Ovary (tissue), 9 donors: Measurements from ENCODE around the gene PRRT3. TPM values are rescaled to one million over a fixed set of nuclear protein-coding genes. Genes with fewer than 3 reads are reported as not detected.

Source experiments
- DNase-seq, 5 donors: peaks; one replicate each; pipeline ENCODE4 v3.0.0-alpha.2; 2019 to 2020
- H3K27ac ChIP-seq, 2 donors: fragments of 200-600 bp; one replicate each; pipeline versions ENCODE4 v1.5.1 to v1.8.0; 2019 to 2022
- H3K27me3 ChIP-seq: fragments of 200-600 bp; one replicate; pipeline ENCODE4 v1.8.0; 2022
- H3K36me3 ChIP-seq: fragments of 200-600 bp; sonication (generic); one replicate; pipeline ENCODE4 v1.5.1; 2019
- H3K4me1 ChIP-seq: one replicate; pipeline ENCODE4 v1.8.1; 2013; ENCODE audit warnings: mild to moderate bottlenecking, moderate library complexity; ENCODE audit not compliant: insufficient read depth
- H3K4me3 ChIP-seq: fragments of 200-600 bp; sonication (generic); one replicate; pipeline ENCODE4 v1.5.1; 2017
- H3K9me3 ChIP-seq, 2 donors: fragments of 200-600 bp in 1 of 2; sonication (generic) in 1 of 2; one replicate each; pipeline versions ENCODE4 v1.5.1 to v1.8.1; 2013 to 2019; ENCODE audit warnings: mild to moderate bottlenecking in 1 of 2, moderate library complexity in 1 of 2
- CTCF ChIP-seq, 3 donors: fragments of 450-650 bp in 2 of 3; fragments of 200-600 bp in 1 of 3; IDR thresholded peaks; one replicate each; pipeline versions ENCODE4 v1.5.1 to v1.8.0; 2016 to 2022; ENCODE audit warnings: antibody characterized with exemption in 3 of 3, mild to moderate bottlenecking in 1 of 3
- EP300 ChIP-seq: sonication (generic); formaldehyde crosslinking; IDR thresholded peaks from one replicate; pipeline ENCODE4 v1.6.1; 2017; ENCODE audit warnings: antibody characterized with exemption
- POLR2A ChIP-seq: fragments of 450-650 bp; IDR thresholded peaks from one replicate; pipeline ENCODE4 v1.6.1; 2017; ENCODE audit warnings: antibody characterized with exemption, mild to moderate bottlenecking, moderate library complexity
- WGBS, 3 donors: extraction: QIAGEN DNeasy Blood & Tissue Kit in 1 of 3; methylation state at CpG; one replicate each; pipeline versions ENCODE4 v1.1.5 to v1.1.7; 2013 to 2017; 5-methylcytosine and 5-hydroxymethylcytosine counted together
- intact Hi-C, 4 donors: fragments of 100-400 bp; cut with DNase I; formaldehyde crosslinking; loops; one replicate each; pipeline versions ENCODE4 v1.11.0 to v1.15.1; 2022 to 2023
- polyA plus RNA-seq, 2 donors: library from polyadenylated mRNA; stranded (reverse); fragments of 200-250 nt in 1 of 2; fragments of 350-450 nt in 1 of 2; fragmentation: Illumina TruSeq in 1 of 2; extraction: RNeasy Lipid Tissue Mini Kit (QIAGEN cat#74804) in 1 of 2; gene quantifications; one replicate each; pipeline ENCODE4 v1.2.3, GENCODE V29; 2013 to 2014
- total RNA-seq, 7 donors: library from RNA; depleted of rRNA in 2 of 7; stranded (reverse); fragments of >200 nt in 2 of 7; fragmentation: NEBNext Ultra II Directional in 3 of 7; extraction: Animal tissue kit (Norgen Biotek cat#: 25700) in 3 of 7; gene quantifications; one replicate each; pipeline versions ENCODE4 v1.1.0 to v1.2.4, GENCODE V29; 2016 to 2023
- donor health status: DM: no; HTN: no; CAD: no; lungs with moderate emphysema.
- donor health status: DM: no; HTN: no; CAD: no.
- donor health status: Bipolar disorder and iron deficiency.
- donor health status: DM: yes; HTN: yes; CAD: no.
- donor health status: DM: no; HTN: no; CAD: no.
- donor health status: DM: yes; HTN: yes; CAD: no.

The PRRT3 gene
- total and polyA plus RNA-seq, 9 donors: 1.0 to 6.0 (median 1.9) TPM

GRCh38 chr3:9915254-9916141 is 36.7 kb downstream of the PRRT3 start:
- Histone ChIP-seq H3K36me3 (no peaks in the 10 kb centered on the region), H3K4me1 (peaks cover 13% of the 10 kb centered on the region), H3K27ac (peak overlapping the region; percentile 76 to 82), H3K9me3 (no peaks in the 10 kb centered on the region), H3K27me3 (no peaks in the 10 kb centered on the region), H3K4me3 (peak overlapping the region; percentile 59)
- WGBS, 3 donors: 0 to 1% (median 1%) methylated on average over 59 to 99 of the region's 99 CpGs
- TF ChIP-seq POLR2A (peak; percentile 20), CTCF (IDR thresholded peaks at IDR 0.05) (peak in 2 of 3 donors; percentile 53 to 63), EP300 (no peak)
- intact Hi-C loops: loop anchor here in 2 of 4 donors (5.0 kb wide), 2 partner anchors 53 to 68 kb away; no protein-coding TSS in a partner anchor
- peak; percentile 77 to 85 (median 79) for DNase-seq

- H3K9me3 ChIP-seq: no peaks in the 10 kb centered on the region
- peak overlapping the region; percentile 76 to 82 for H3K27ac ChIP-seq
- H3K4me3 ChIP-seq: peak overlapping the region; percentile 59
- intact Hi-C loops: loop anchor here in 2 of 4 donors (5.0 kb wide), 2 partner anchors 52 to 67 kb away; no protein-coding TSS in a partner anchor
- DNase-seq: peak in 4 of 5 donors; percentile 20 to 52 (median 43)
- TF ChIP-seq POLR2A (no peak), CTCF (IDR thresholded peaks at IDR 0.05) (no peak), EP300 (no peak)
- H3K27me3 ChIP-seq: no peaks in the 10 kb centered on the region
- WGBS, 3 donors: 25 to 42% (median 26%) methylated on average over 7 to 15 of the region's 15 CpGs
- peaks cover 13% of the 10 kb centered on the region for H3K4me1 ChIP-seq
- H3K36me3 ChIP-seq: no peaks in the 10 kb centered on the region
Observed at GRCh38 chr3:9914559-9915253, 37.5 kb downstream of the PRRT3 start.

- TF ChIP-seq CTCF (IDR thresholded peaks at IDR 0.05) (no peak), EP300 (no peak), POLR2A (no peak)
- WGBS, 3 donors: 53 to 84% (median 53%) methylated on average over 1 of the region's 1 CpG
- Histone ChIP-seq H3K9me3 (no peaks in the 10 kb centered on the region), H3K27me3 (no peaks in the 10 kb centered on the region), H3K4me1 (peaks cover 13% of the 10 kb centered on the region), H3K27ac (no peak overlapping the region), H3K36me3 (no peaks in the 10 kb centered on the region), H3K4me3 (no peak overlapping the region)
- intact Hi-C loops: no loop called here
- DNase-seq: peak in 1 of 5 donors; percentile 29
Observed at GRCh38 chr3:9914011-9914410, 38.2 kb downstream of the PRRT3 start.

- intact Hi-C loops: no loop called here
- no peak for TF ChIP-seq EP300
- TF ChIP-seq POLR2A: no peak
- no peak for TF ChIP-seq CTCF (IDR thresholded peaks at IDR 0.05)
- Histone ChIP-seq H3K36me3 (no peaks in the 10 kb centered on the region), H3K27me3 (no peaks in the 10 kb centered on the region), H3K4me3 (no peak overlapping the region), H3K4me1 (peaks cover 13% of the 10 kb centered on the region), H3K9me3 (no peaks in the 10 kb centered on the region), H3K27ac (no peak overlapping the region)
- 68 to 84% (median 77%) methylated on average over 5 of the region's 5 CpGs for WGBS, 3 donors
- no peak for DNase-seq
Observed at GRCh38 chr3:9913601-9914000, 38.6 kb downstream of the PRRT3 start.
